GM21576 (cell line): ENCODE measurements around the gene ATAD3A.
"Not testable (repeated sequence)": the region's sequence is repeated elsewhere in the genome, so short reads cannot be mapped to it uniquely, and the experiment has no call there.

Experiments used
- ATAC-seq: cut with Tn5 transposase; IDR thresholded peaks from one replicate; pipeline ENCODE4 v1.9.1; 2021; ENCODE audit warnings: mild to moderate bottlenecking, moderate library complexity; ENCODE audit not compliant: unreplicated experiment

ATAD3A gene

GRCh38 chr1:1521331-1521730 lies 9.4 kb downstream of the ATAD3A start:
- ATAC-seq, result no peak

- ATAC-seq, result not testable (repeated sequence)
Measured at GRCh38 chr1:1522536-1522935, 10.6 kb downstream of the ATAD3A start.

DNA sequence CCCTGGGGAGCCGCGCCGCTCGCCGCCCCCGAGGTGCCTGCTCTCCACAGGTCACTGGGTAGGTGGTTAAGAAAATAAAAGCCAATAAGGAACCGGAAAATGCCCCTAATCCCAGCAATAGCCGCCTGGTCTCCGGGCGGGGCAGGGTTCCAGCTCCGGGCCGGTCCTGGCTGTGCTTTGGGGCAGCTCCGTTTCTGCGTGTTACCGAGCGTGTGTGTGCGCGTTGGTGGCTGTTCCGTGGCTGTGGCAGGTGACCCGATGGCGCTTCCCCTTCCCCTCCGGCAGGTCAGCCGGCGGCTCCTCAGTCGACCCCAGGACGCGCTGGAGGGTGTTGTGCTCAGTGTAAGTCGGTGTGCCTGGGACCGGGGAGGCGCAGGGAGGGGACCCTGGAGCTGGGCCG lies 11.3 kb downstream of the ATAD3A start:
- not testable (repeated sequence) for ATAC-seq

DNA sequence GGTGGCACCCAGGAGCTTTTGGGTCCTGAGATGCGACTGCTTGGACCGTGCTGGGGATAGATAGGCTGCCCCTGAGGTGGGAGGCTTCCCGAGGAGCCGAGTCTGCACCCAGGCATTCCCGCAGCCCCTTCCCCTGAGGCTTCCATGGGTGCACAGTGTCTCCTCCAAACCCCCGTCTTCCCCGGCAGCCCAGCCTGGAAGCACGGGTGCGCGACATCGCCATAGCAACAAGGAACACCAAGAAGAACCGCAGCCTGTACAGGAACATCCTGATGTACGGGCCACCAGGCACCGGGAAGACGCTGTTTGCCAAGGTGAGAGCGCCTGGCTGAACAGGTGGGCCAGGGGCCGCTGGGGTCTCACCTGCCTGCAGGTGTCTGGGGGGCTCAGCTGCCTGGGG lies 11.7 kb downstream of the ATAD3A start:
- ATAC-seq, result not testable (repeated sequence)

GRCh38 chr1:1524750-1525383 lies 12.9 kb downstream of the ATAD3A start:
- not testable (repeated sequence) for ATAC-seq

GRCh38 chr1:1526476-1526875 lies 14.5 kb downstream of the ATAD3A start:
- ATAC-seq, result not testable (repeated sequence)

- no peak for ATAC-seq
Measured at GRCh38 chr1:1527092-1527816, 15.3 kb downstream of the ATAD3A start.

DNA sequence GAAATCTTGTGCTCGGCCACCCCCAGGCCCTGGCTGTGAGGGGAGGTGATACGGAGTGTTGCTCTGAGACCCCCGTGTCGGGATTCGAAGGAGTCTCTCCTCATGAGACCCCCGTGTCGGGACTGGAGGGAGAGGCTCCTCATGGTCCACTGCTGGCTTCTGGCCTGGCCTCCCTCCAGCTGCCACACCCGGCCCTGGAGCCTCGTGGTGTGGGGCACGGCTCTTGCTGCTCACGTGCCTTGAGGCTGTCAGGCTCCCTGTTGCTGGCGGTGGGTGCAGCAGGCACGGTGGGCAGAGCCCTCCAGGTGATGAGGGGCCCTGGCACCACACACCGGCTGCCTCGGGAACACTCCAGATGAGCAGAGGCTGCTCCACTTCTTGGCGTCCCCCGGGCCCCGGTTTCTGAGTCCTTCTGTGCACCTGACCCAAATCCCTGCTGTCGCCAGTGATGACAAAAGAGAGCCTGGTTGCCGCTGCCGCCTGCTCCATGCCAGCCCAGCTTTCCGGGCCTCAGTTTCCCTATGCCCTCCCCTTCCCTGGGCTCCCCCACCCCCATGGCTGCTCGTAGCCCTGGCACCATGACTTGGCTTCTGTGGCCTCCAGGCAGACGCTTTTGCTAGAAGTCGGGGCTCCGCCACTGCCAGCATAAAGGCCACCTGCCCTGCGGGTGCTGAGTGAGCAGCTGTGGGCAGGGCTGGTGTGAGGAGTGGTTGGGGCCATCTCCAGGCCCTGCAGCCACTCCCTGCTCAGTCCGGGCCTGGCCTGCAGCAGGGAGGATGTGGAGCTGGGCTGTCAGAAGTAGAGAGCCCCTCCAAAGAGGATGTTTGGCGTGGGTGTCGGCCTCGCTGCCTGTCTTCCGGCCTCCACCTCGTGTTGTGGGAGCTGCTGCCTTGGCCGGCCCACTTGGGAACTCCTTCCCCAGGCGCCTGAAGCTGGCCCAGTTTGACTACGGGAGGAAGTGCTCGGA lies 16.6 kb downstream of the ATAD3A start:
- no peak for ATAC-seq

DNA sequence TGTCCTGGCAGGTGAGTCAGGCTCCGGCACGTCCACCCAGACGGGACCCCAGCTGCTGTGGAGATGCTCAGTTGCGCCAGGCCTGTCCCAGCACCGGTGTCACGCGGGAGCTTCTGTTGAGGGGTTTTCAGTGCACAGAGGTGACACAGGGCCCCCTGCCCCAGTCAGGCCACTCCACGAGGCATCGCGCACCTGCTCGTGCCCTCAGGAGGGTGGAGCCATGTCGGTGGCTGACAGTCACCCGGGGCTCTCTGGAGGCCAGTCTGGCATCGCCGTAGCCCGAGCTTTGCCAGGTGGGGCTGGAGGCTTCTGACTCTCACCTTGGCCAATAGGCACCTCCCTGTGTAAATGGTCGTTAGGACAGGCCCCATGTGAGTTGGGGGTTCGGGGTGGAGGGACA lies 17.4 kb downstream of the ATAD3A start:
- no peak for ATAC-seq

GRCh38 chr1:1529936-1530335 lies 18.0 kb downstream of the ATAD3A start:
- no peak for ATAC-seq

DNA sequence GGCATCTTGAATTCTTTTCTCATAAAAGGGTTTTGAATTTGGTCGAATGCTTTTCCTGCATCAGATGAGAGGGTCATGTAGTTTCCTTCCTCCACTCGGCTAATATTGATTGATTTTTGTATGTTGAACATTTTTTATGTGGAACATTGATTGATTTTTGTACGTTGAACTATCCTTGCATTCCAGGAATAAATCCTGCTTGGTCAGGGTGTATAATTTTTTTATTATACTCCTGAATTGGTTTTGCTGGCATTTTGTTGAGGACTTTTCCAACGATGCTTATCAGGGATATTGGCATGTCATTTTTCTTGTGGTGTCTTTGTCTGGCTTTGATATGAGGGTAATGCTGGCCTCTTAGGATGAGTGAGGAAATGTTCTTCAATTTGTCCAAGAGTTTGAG lies 20.0 kb downstream of the ATAD3A start:
- no peak for ATAC-seq

- ATAC-seq, result not testable (repeated sequence)
Measured at GRCh38 chr1:1533176-1533893, 21.4 kb downstream of the ATAD3A start.

GRCh38 chr1:1533894-1534291 lies 21.9 kb downstream of the ATAD3A start:
- not testable (repeated sequence) for ATAC-seq

GRCh38 chr1:1534401-1535154 lies 22.6 kb downstream of the ATAD3A start:
- no peak for ATAC-seq

DNA sequence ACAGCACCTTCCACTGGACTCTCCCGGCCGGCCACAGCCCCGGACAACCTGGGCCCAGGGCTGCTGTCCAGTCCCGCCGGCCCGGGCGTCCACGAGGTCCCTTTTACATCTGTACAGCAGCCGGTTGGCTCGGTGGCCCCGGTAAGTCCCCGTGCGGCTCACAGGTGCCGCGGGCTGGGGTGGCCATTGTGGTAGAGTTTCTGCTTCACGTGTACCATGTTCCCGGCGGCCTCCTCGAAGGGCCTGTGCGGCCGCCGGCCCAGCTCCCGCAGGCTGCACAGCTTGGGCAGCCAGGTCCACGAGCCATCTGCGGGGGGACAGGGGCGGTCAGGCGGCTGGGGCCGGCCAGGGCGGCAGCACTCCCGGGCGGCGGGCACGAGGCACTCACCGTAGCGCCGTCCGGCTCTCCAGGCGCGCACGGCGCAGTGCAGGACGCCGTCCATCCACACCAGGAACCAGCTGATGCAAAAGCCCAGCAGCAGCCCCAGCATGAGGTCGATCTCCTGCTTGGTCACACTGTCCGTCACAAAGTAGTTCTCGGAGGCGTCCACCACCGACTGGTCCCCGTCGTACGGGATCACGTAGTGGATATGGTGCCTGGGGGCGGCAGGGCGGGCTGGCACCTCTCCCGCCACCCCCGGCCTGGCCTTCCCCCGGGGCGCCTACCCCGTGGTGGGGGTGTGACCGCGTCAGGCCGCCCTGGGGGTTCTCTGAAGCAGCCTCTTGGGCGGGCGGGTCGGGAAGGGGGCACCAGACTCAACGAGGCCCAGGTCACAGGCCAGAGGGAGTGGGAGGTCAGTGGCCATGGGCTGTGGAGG lies 23.4 kb downstream of the ATAD3A start:
- ATAC-seq, result no peak

DNA sequence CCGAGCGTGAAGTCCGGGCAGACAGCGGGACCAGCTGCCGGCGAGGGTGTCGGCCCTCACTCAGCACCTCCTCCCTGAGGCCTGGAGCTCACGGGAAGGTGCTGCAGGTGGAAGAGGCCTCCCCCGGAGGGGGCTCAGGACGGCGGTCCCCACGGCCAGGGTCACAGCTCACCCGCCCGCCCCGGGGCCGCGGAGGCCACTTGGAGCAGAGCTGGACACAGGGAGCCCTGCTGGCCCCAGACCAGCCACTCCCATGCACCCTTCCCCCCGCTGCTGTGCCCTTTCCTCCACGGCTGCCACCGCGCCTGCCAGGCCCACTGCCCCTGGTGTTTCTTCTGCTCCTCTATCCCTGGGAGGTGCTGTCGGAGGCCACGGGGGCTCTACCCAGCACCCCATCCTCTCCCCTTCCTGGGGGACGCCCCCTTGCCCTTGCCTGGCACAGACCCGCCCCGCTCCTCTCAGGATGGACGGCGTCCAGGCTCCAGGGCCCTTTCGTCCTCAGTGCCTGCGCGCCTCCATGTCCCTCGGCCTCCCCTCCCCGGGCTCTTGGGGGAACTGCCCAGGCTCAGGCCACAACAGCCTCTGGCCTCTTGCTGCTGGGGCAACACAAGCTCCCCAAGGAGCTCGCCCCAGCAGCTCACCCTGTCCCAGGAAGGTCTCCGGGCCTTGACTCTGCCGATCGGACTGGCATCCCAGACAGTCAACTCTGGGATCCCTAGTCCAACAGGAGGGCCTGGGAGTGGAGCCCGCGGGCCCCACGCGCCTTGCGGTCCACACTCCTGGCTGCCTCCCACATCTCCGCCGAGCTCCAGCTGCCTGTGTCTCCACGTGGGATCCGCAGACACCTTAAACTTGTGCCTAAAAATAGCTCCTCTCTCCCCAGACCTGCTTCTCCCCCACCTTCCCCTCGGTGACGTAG lies 24.3 kb downstream of the ATAD3A start:
- ATAC-seq, result no peak

DNA sequence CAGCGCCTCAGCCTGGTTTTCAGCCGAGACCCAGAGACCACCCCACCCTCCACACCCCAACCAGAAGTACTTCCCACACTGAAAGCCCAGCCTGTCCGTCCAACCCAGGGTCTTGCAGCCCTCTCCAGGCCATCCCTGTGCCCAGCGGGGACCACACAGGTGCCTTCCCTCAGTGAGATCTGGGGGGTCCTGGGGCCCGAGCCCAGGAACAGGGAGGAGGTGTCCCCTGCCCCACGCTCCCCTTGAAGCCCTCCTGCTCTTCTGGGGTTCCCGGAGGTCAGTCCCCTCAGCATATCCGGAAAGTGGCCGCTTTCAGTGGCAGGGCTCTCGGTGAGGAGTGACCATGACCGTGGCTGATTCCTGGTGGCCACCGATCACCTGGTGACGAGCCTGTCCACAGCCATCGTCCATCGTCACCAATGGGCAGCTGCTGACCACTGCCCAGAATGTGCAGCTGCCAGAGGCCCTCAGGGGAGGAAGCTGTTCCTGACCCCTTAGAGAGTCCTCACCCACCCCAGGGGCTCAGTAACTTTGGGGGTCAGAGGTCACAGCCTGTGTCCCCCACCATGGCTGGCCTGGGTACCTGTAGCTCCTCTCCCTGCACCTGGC lies 25.1 kb downstream of the ATAD3A start:
- ATAC-seq, result no peak
